H1 (cell line): ENCODE results near the gene SLC23A1. TPM values are rescaled to one million over a fixed set of nuclear protein-coding genes. Genes with fewer than 3 reads are reported as not detected.

ENCODE experiments used
- CTCF ChIA-PET: fragments of 300-600 bp; sonication (Branson Sonifier 250); formaldehyde crosslinking; loops from one replicate; lab custom pipeline; 2021; ENCODE audit not compliant: partially characterized antibody; lab: Charles Lee
- POLR2A ChIA-PET: fragments of 300-600 bp; sonication (Branson Sonifier 250); formaldehyde crosslinking; loops from one replicate; lab custom pipeline; 2021; ENCODE audit warnings: inconsistent platforms; ENCODE audit not compliant: partially characterized antibody; lab: Charles Lee
- DNase-seq, 2 experiments: peaks; one replicate each; pipeline versions ENCODE4 v3.0.0 to v3.0.0-alpha.2; 2010 to 2022; ENCODE audit warnings: low spot score in 2 of 2, low read depth in 1 of 2, mixed read lengths in 1 of 2
- FAIRE-seq: peaks from 2 replicates; lab custom pipeline; 2011; peaks lifted over from hg19 to GRCh38; lab: Jason Lieb, UNC
- H2AFZ ChIP-seq: 2 replicates; pipeline ENCODE4 v1.8.1; 2012; ENCODE audit warnings: low read length, inconsistent platforms
- H2AK5ac ChIP-seq: 2 replicates; pipeline ENCODE4 v1.6.1; 2013; ENCODE audit warnings: low read depth, low read length
- H2BK120ac ChIP-seq: replicated peaks from 2 replicates; pipeline ENCODE3; 2013; ENCODE audit warnings: low read depth, low read length, inconsistent platforms
- H2BK12ac ChIP-seq: 2 replicates; pipeline ENCODE4 v1.6.1; 2013; ENCODE audit warnings: low read depth, low read length
- H2BK15ac ChIP-seq: 2 replicates; pipeline ENCODE4 v1.6.1; 2013; ENCODE audit warnings: low read length
- H2BK20ac ChIP-seq: 2 replicates; pipeline ENCODE4 v1.6.1; 2013; ENCODE audit warnings: low read length
- H2BK5ac ChIP-seq: 2 replicates; pipeline ENCODE4 v1.6.1; 2013; ENCODE audit warnings: low read depth, low read length
- H3K14ac ChIP-seq: 2 replicates; pipeline ENCODE4 v1.6.1; 2013; ENCODE audit warnings: inconsistent platforms; ENCODE audit not compliant: insufficient read length
- H3K18ac ChIP-seq: 2 replicates; pipeline ENCODE4 v1.6.1; 2013; ENCODE audit warnings: low read length; ENCODE audit errors: extremely low read depth
- H3K23ac ChIP-seq: 2 replicates; pipeline ENCODE4 v1.6.1; 2013; ENCODE audit warnings: inconsistent platforms; ENCODE audit not compliant: insufficient read length
- H3K23me2 ChIP-seq: 2 replicates; pipeline ENCODE4 v1.6.1; 2013; ENCODE audit warnings: low read depth, low read length
- H3K27ac ChIP-seq: 2 replicates; pipeline ENCODE4 v1.6.1; 2011; ENCODE audit warnings: low read depth, low read length, inconsistent platforms
- H3K27me3 ChIP-seq, 4 experiments: replicated peaks in 1 of 4; 1 replicate in 1 of 4; 2 replicates in 3 of 4; pipeline versions ENCODE4 v1.6.1 to v1.8.1; 2011 to 2013; ENCODE audit warnings: low read length in 3 of 4, mild to moderate bottlenecking in 3 of 4, inconsistent platforms in 2 of 4, mixed read lengths in 2 of 4, moderate library complexity in 1 of 4; ENCODE audit not compliant: control insufficient read depth in 3 of 4, insufficient read depth in 3 of 4; ENCODE audit errors: extremely low read depth in 1 of 4
- H3K36me3 ChIP-seq, 4 experiments: 2 replicates each; pipeline versions ENCODE4 v1.6.1 to v1.8.1; 2011 to 2013; ENCODE audit warnings: mild to moderate bottlenecking in 4 of 4, low read length in 3 of 4, moderate library complexity in 2 of 4, control low read depth in 1 of 4, inconsistent platforms in 1 of 4; ENCODE audit not compliant: insufficient read depth in 4 of 4, control insufficient read depth in 2 of 4
- H3K4ac ChIP-seq: replicated peaks from 2 replicates; pipeline ENCODE3; 2013; ENCODE audit warnings: low read length, low read depth, mixed read lengths, inconsistent platforms; ENCODE audit not compliant: insufficient read length
- H3K4me1 ChIP-seq, 4 experiments: replicated peaks in 1 of 4; 1 replicate in 1 of 4; 2 replicates in 3 of 4; pipeline versions ENCODE4 v1.6.1 to v1.8.1; 2011 to 2013; ENCODE audit warnings: low read length in 3 of 4, inconsistent platforms in 2 of 4, mixed read lengths in 1 of 4; ENCODE audit not compliant: insufficient read depth in 4 of 4, control insufficient read depth in 3 of 4
- H3K4me2 ChIP-seq, 2 experiments: 2 replicates each; pipeline versions ENCODE4 v1.6.1 to v1.8.1; 2011 to 2013; ENCODE audit warnings: low read depth in 2 of 2, low read length in 2 of 2, control low read depth in 1 of 2, inconsistent platforms in 1 of 2, mild to moderate bottlenecking in 1 of 2; ENCODE audit not compliant: insufficient read depth in 1 of 2
- H3K4me3 ChIP-seq, 4 experiments: fragments of 200-600, 300-600 bp in 1 of 4; sonication (generic), shearing (Covaris generic), sonication (Bioruptor Twin) in 1 of 4; 2 replicates each; pipeline versions ENCODE4 v1.5.1 to v1.8.1; 2011 to 2016; ENCODE audit warnings: low read length in 4 of 4, low read depth in 3 of 4, control low read depth in 2 of 4, inconsistent platforms in 2 of 4, mild to moderate bottlenecking in 2 of 4, mixed read lengths in 1 of 4, moderate library complexity in 1 of 4; ENCODE audit not compliant: insufficient read depth in 2 of 4; ENCODE audit errors: extremely low read depth in 1 of 4
- H3K56ac ChIP-seq: replicated peaks from 2 replicates; pipeline ENCODE3; 2013; ENCODE audit warnings: low read depth, mild to moderate bottlenecking, mixed read lengths, low read length, inconsistent platforms; ENCODE audit not compliant: insufficient read length
- H3K79me1 ChIP-seq: 2 replicates; pipeline ENCODE4 v1.6.1; 2013; ENCODE audit warnings: low read depth, low read length, control low read depth
- H3K79me2 ChIP-seq, 2 experiments: 2 replicates each; pipeline versions ENCODE4 v1.6.1 to v1.8.1; 2012 to 2013; ENCODE audit warnings: low read length in 2 of 2, mild to moderate bottlenecking in 2 of 2, inconsistent platforms in 1 of 2; ENCODE audit not compliant: insufficient read depth in 2 of 2, control insufficient read depth in 1 of 2
- H3K9ac ChIP-seq, 4 experiments: replicated peaks in 1 of 4; 1 replicate in 1 of 4; 2 replicates in 3 of 4; pipeline versions ENCODE4 v1.6.1 to v1.8.1; 2011 to 2013; ENCODE audit warnings: low read depth in 3 of 4, low read length in 3 of 4, control low read depth in 2 of 4, mild to moderate bottlenecking in 2 of 4, moderate library complexity in 2 of 4, inconsistent platforms in 1 of 4; ENCODE audit errors: extremely low read depth in 1 of 4
- H3K9me3 ChIP-seq, 2 experiments: 2 replicates each; pipeline versions ENCODE4 v1.6.1 to v1.8.1; 2012 to 2013; ENCODE audit warnings: mild to moderate bottlenecking in 2 of 2, moderate library complexity in 2 of 2, control low read depth in 1 of 2, inconsistent platforms in 1 of 2, low read depth in 1 of 2, low read length in 1 of 2, mixed read lengths in 1 of 2; ENCODE audit not compliant: insufficient read depth in 2 of 2
- H4K20me1 ChIP-seq, 2 experiments: replicated peaks in 1 of 2; 2 replicates each; pipeline versions ENCODE3 to v1.8.1; 2011 to 2013; ENCODE audit warnings: inconsistent platforms in 2 of 2, low read length in 2 of 2, mild to moderate bottlenecking in 1 of 2; ENCODE audit not compliant: insufficient read depth in 2 of 2, control insufficient read depth in 1 of 2
- H4K5ac ChIP-seq: 2 replicates; pipeline ENCODE4 v1.6.1; 2013; ENCODE audit warnings: low read length, low read depth, mixed read lengths, inconsistent platforms; ENCODE audit not compliant: insufficient read length
- H4K8ac ChIP-seq: 2 replicates; pipeline ENCODE4 v1.8.0; 2013; ENCODE audit warnings: mild to moderate bottlenecking, moderate library complexity, low read length, inconsistent platforms; ENCODE audit not compliant: insufficient read depth; ENCODE audit errors: extremely low read depth
- H4K91ac ChIP-seq: replicated peaks from 2 replicates; pipeline ENCODE3; 2013; ENCODE audit warnings: low read length, mixed read lengths, inconsistent platforms; ENCODE audit not compliant: insufficient read length
- ATF3 ChIP-seq: IDR thresholded peaks from 2 replicates; pipeline ENCODE4 v1.6.1; 2011; ENCODE audit warnings: low read depth, mild to moderate bottlenecking, low read length; ENCODE audit not compliant: insufficient read depth
- CBX5 ChIP-seq: fragments of 300-800, 300-1000 bp; sonication (generic); IDR thresholded peaks from 2 replicates; pipeline ENCODE4 v1.7.1; 2016; ENCODE audit warnings: antibody characterized with exemption, low read length, low read depth
- FOSL1 ChIP-seq: IDR thresholded peaks from 2 replicates; pipeline ENCODE4 v1.6.1; 2011; ENCODE audit warnings: mild to moderate bottlenecking, low read depth, low read length, moderate library complexity; ENCODE audit not compliant: insufficient read depth
- SP1 ChIP-seq: IDR thresholded peaks from 2 replicates; pipeline ENCODE4 v1.6.1; 2011; ENCODE audit warnings: low read depth, low read length
- WGBS, 2 experiments: shearing (Covaris generic) in 1 of 2; methylation state at CpG; one replicate each; pipeline versions ENCODE4 v1.1.6 to v1.1.7; 2013 to 2015; ENCODE audit warnings: low lambda C conversion rate in 2 of 2, mixed read lengths in 2 of 2, inconsistent platforms in 1 of 2, low coverage in 1 of 2, missing lambda C conversion rate in 1 of 2; ENCODE audit not compliant: insufficient replicate concordance in 2 of 2, insufficient coverage in 1 of 2, insufficient read length in 1 of 2; ENCODE audit errors: extremely low coverage in 1 of 2, missing lambda C conversion rate in 1 of 2; 5-methylcytosine and 5-hydroxymethylcytosine counted together
- polyA plus RNA-seq, 7 experiments: library from polyadenylated mRNA; depleted of rRNA in 3 of 7; stranded (reverse) in 5 of 7; unstranded in 2 of 7; fragments of >200 nt in 5 of 7; fragments of 200-250 nt in 2 of 7; gene quantifications; 1 replicate in 5 of 7; 2 replicates in 1 of 7; 4 replicates in 1 of 7; pipeline versions ENCODE4 v1.2.1 to v1.2.3, GENCODE V29; 2011 to 2013; ENCODE audit warnings: missing spikeins in 2 of 7, mixed read lengths in 2 of 7
- total RNA-seq: library from RNA; stranded (reverse); fragmentation: NEBNext Ultra II Directional; extraction: Animal tissue kit (Norgen Biotek cat#: 25700); gene quantifications from 2 replicates; pipeline ENCODE4 v1.2.1, GENCODE V29; 2021

Gene SLC23A1
- total and polyA plus RNA-seq, 2 of the 8 experiments (the other 6 are each of a cell fraction or from before 2014, with no cell fraction given) = not detected

GRCh38 chr5:139388198-139388821 is 5.2 kb upstream of the SLC23A1 start:
- 67% methylated on average over 8 of the region's 8 CpGs; no CpG with 5 or more reads in 1 of the 2 experiments for WGBS, 2 experiments
- Histone ChIP-seq H3K18ac (peak overlapping the region; percentile 68), H3K4me1 (peaks cover 3 to 21% (median 12%) of the 10 kb centered on the region in 4 experiments), H3K56ac (no peak overlapping the region), H3K23me2 (peaks cover 11% of the 10 kb centered on the region; the same call in 1 of the 2 replicates), H3K4ac (no peak overlapping the region), H4K5ac (peak overlapping the region; percentile 37), H2BK20ac (peak overlapping the region; percentile 66; the same call in 1 of the 2 replicates), H3K27me3 (peaks cover 2 to 9% (median 7%) of the 10 kb centered on the region in 4 experiments; a peak in 6 of 7 replicates), H3K36me3 (no peaks in the 10 kb centered on the region), H4K8ac (0 out of 2 replicates have a peak overlapping the region, but pooled peaks have one; percentile 64), H2BK120ac (peak overlapping the region; percentile 20), H2BK15ac (peak overlapping the region; percentile 95; the same call in 1 of the 2 replicates), H4K91ac (peak overlapping the region; percentile 48), H3K23ac (no peak overlapping the region), H3K4me3 (peak overlapping the region in 2 of 4 experiments; percentile 5 to 27; a peak in 1 of 8 replicates), H2AFZ (no peak overlapping the region), H3K9me3 (no peaks in the 10 kb centered on the region), H4K20me1 (no peaks in the 10 kb centered on the region), H3K14ac (no peak overlapping the region), H3K27ac (0 out of 2 replicates have a peak overlapping the region, but pooled peaks have one; percentile 29), H2BK5ac (peak overlapping the region; percentile 85; the same call in 1 of the 2 replicates), H2AK5ac (peak overlapping the region; percentile 58; the same call in 1 of the 2 replicates), H2BK12ac (peak overlapping the region; percentile 92; the same call in 1 of the 2 replicates), H3K79me1 (no peaks in the 10 kb centered on the region; the same call in 1 of the 2 replicates), H3K4me2 (peak overlapping the region; percentile 48 to 55), H3K9ac (peak overlapping the region in 2 of 4 experiments; percentile 9 to 37; a peak in 2 of 7 replicates), H3K79me2 (no peaks in the 10 kb centered on the region)
- ChIA-PET POLR2A (interaction anchor here (0.6 to 3.6 kb wide), 16 partner anchors 9 to 109 kb away, joined by 3 to 16 read pairs (median 4); partner anchors contain the start of genes MATR3, PAIP2 and SPATA24), CTCF (interaction anchor here (0.8 to 2.7 kb wide), 6 partner anchors 10 to 35 kb away, joined by 3 to 15 read pairs (median 4); no protein-coding TSS in a partner anchor)
- no peak for DNase-seq
- FAIRE-seq = no peak
- TF ChIP-seq ATF3 = no peak
- TF ChIP-seq SP1 = 0 out of 2 replicates have a peak, but pooled peaks have one; percentile 19
- TF ChIP-seq FOSL1 = no peak
- TF ChIP-seq CBX5 = no peak
